Stimulated activated CD4-positive, alpha-beta T cell treated with anti-CD3 and anti-CD28 coated beads, Interleukin-1b, Interleukin-23, amount 100 ng/mL, for 48 hours (primary cell): ENCODE measurements around the gene SP2.

ENCODE experiments used
- DNase-seq: peaks from one replicate; pipeline ENCODE4 v3.0.0-alpha.2; 2020

Gene SP2

DNA sequence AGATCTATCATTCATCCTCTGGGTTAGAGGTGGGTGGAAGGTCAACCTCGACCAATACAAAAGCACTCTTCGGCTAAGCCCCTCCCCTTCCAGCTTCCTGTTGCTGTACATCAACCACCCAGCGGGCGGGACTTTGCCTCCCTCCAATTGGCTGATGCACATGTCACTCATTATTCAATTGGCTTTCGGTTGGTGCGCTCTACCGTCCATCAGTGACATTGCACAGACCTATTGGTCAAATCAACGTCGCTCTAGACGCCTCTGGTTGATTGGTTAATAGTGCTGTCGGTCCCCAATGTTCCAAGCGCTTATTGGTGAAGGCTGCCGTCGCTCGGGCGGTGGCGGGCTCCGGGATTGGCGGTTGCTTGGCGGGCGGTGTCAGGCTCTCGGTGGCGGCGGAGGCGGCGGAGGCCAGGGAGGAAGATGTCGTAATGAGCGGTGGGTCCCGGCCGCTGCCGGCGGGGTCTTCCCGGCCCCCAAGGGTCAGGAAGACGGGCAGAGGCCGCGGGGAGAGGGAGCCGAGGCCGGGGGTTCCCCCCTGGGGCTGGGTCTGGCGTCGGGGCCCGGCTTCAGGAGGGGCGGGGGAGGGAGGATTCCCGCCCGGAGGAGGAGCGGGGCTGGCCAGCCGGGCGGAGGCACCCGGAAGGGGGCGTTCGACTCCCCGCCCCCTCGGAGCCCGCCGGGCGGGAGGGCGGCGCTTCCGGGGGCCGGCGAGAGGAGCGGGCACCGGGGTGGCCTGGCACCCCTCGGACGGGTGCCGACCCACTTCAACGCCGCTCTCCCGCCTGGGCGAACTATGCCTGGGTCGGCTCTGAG is at the start of gene SP2:
Gene SP2 (plus strand): TSS at position 381 of the 816 bp plus-strand sequence. CDS start 51 bp downstream, at position 432.
- peak; percentile 100 for DNase-seq

DNA sequence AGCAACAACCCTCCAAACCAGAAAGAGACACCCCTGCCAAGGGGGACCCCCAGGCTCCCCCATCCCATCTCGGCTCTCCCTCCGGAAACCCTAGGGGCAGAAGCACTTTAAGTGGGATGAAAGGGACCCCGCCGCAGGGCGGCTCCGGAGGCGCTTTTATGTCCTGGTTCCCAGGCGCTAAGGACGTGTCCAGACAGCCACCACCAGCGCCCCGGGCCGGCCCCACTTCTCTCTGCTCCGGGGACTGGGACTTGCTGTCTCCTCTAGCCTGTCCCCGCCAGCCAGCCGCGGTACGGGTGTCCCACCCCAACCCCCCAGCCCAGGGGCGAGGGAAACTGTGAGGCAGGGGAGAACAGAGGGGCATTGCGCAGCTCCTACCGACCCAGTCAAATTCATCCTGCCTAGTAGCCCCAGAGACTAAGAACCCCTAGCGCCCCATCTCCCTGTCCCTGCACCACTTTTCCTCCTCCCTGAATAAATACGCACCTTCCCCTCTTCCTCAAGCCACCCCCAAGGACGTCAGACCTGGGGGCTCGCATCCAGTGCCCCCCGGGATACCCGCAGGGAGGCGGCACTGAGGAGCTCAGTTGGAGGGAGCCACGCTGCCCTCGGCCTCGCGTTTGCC is 49.2 kb upstream of the SP2 start:
- no peak for DNase-seq

DNA sequence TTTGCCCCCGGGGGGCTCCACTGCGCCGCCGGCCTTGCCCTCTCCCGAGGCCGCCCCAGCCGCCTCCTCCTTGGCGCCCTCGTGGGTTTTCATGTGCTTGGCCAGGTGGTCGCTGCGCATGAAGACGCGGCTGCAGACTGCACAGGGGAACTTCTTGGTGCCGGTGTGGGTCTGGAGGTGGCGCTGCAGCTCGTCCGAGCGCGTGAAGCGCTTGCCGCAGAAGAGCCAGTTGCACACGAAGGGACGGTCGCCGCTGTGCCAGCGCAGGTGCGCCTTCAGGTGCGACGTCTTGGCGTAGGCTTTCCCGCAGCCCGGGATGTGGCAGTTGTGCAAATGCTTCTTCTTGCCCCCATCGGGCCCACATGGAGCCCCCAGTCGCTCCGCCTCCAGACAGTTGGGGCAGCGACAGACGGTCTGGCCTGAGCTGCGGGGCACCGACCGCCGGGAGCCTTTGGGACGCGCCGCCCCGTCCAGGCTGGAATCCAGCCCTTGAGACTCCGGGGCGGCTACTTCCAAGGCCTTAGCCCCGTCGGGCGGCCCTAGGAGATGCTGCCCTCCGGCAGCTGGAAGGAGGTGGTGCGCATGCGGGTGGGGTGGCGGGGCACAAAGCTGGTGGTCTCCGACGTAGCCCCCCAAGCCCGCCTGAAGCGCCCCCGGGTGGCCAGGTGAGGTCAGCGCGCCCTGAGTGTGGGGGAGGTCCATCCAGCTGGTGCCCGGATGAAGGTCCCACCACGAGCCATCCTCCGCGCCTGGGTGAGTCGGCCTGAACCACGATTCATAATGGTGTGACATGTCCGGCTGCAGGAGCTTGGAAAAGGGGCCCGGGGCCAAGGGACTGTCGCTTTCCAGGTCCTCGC is 48.5 kb upstream of the SP2 start:
- peak; percentile 22 for DNase-seq

DNA sequence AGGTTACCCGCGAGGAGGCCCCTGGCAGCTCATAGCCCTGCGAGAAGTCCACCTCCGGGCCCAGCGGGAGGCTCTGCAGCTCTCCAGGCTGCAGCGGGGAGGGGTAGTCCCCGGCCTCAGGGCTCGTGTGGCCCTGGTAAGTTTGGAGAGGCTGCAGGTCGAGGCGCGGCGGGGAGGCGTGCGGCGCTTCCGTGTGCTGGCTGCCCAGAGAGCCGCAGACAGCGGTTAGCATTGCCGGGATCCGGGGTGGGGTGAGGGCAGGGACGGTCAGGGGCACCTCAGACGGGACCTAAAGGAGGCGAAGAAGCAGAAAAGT is 47.9 kb upstream of the SP2 start:
- DNase-seq: no peak

DNA sequence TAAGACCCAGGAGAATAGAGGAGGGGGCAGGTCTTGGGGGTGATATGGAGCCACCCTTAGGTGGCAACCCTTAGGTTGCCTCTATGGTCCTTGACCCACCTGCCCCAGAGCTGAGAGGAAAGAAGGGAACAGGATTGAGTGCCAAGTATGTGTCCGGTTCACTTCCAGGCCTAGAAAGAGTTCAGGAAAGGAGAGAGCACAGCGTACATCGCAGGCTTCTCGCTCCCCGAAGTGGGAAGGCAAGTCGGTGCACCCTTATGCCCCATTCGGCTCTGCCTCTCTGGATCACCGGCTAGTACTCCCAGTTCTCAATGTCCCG is 45.7 kb upstream of the SP2 start:
- no peak for DNase-seq

DNA sequence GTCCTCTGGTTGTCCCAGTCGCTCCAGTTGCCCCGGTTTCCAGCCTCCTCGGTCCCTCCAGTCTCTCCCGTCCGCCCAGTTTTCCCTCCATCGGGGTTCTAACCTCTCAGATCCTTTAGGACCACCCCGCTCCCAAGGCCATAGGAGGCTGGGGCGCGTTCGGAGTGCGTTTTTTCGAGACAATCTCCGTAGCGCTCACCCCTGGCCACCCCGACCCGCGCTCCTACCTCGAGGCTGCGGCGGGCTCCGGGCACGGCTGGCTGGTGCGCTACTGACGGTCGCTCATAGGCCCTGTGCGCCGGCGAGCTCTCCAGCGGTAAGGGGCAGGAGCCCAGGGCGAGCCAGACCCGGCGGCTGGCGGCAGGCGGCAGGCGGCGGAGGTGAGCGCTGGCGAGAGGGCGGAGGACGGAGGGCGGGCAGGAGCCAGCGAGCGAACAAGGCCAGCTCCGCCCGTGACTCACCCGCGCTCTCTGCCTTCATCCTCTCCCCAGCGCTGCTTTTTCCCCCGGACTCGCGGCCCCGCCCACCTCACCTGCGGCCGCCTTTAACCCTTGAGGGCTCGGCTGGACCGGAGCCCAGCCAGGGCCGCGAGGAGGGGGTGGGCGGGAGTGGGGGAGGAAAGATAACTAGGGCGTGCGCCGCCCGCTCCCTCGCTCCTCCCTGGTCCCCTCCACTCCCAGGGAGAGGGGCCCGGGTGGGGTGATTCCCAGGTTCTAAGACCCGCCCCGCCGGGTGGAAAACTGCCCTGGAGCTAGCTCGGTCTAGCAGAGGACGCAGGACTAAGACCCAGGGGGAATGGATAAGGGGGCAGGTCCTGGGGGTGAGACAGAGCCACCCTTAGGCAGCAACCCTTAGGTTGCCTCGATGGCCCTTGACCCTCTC is 45.1 kb upstream of the SP2 start, which contains the start of gene SP6:
Gene SP6 (minus strand): TSS at position 472 of the 882 bp plus-strand sequence. CDS start 2,734 bp downstream, outside the sequence.
- DNase-seq: peak; percentile 60

DNA sequence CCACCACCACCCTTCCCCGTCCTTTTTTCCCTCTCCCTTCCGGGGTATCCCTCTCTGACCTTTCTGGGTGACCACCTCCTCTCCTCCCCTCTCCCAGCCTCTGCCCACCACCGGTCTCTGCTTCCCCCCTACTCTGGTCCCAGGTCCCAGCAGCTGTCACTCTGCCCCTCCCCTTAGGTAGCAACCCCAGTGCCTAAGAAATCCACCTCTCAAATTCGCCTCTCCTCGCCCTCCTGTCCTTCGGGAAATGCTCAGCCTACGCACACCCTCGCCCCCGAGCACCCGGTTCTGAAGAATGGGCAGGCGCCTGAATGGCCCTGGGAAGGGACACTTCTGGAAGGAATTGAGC is 44.3 kb upstream of the SP2 start:
- no peak for DNase-seq

DNA sequence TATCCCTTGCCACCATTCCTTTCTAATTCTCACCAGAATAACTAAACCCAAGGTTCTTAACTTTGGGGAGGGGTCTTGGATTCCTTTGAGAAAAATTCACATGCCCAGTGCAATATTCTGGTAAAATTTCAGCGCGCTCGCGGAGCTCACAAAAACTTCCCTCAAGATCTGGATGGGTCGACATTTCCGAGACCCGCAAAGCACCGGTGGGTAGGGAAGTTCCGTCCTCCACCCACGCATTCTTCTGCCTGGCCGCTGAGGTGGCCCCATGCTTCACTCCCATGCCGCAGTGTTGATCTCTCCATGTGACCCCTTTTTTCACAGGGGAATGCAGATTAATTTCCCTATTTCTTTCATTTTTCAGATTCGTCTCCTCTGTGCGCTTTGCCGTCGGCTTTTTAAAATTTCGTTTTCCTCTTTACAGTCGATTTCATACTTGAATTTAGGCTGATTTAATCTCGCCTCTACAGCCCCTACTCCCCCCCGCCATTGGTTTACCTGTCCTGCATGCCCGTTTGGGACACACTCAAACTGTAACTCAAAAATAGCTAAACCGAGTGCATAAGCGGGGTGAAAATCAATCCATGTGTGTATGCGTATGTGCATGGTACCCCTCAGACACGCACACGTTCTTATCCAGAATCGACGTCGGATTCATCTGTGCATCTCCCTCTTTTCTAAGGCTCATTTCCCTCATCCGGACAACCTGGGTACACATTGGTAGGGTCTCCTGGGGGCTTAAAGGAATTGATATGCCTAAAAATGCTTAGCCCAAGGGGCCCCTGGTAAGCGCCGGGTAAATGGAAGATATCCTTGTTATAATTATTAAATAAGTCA is 43.7 kb upstream of the SP2 start:
- no peak for DNase-seq

DNA sequence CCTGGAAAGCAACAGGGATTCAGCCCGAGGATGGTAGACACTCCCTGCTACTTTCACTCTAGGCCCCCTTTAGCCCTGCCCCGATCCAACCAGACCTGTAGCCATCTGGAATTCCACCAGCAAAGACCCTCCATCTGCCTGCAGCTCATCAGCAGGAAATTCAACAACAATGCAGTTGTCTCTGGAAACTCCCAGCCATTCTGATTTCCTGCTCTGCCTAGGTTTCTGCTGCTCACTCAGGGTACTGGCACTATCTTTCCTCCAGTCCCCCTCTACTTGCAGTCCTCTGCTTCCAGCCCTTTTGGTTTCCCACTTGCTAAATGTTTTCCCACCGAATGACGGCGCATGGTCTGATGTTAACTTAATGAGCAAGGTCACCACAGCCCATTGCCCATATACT is 42.4 kb upstream of the SP2 start:
- DNase-seq: no peak

DNA sequence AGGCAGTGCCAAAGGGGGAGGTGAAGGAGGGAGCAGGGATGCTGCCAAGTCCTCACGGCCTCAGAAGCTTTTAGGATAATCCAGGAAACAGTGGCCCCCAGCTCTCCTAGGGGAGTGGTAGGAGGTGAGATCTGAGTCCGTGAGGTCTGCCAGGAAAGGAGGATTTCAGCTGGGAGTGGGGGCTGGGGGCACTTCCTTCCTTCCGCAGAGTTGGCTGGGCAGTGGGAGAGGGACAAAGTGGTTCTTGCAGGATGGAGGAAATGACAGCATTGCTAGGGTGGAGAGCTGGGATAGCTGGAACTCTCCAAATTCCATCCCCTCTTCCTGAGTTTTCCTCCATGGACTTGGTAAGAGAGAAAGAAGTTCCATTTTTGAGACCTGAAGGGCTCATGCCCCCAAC is 40.3 kb upstream of the SP2 start:
- DNase-seq: no peak

DNA sequence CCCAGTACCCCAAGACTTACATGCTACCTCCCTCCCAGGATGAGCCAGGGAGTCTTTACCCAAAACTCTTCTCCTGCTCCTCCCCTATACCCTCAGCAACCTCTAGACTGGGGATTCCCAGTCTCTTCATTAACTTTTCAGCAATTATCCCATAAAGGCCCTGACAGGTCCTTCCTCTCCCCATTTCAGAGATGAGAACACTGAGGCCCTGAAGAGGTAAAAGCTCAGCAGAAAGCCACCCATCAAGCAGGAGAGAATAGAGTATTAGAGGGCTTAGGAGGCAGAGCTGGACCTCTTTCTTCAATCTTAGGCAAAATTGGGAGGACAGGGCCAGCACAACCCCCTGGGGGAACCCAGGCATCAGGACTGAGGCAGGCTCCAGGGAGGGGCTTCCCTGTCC is 39.2 kb upstream of the SP2 start:
- no peak for DNase-seq

DNA sequence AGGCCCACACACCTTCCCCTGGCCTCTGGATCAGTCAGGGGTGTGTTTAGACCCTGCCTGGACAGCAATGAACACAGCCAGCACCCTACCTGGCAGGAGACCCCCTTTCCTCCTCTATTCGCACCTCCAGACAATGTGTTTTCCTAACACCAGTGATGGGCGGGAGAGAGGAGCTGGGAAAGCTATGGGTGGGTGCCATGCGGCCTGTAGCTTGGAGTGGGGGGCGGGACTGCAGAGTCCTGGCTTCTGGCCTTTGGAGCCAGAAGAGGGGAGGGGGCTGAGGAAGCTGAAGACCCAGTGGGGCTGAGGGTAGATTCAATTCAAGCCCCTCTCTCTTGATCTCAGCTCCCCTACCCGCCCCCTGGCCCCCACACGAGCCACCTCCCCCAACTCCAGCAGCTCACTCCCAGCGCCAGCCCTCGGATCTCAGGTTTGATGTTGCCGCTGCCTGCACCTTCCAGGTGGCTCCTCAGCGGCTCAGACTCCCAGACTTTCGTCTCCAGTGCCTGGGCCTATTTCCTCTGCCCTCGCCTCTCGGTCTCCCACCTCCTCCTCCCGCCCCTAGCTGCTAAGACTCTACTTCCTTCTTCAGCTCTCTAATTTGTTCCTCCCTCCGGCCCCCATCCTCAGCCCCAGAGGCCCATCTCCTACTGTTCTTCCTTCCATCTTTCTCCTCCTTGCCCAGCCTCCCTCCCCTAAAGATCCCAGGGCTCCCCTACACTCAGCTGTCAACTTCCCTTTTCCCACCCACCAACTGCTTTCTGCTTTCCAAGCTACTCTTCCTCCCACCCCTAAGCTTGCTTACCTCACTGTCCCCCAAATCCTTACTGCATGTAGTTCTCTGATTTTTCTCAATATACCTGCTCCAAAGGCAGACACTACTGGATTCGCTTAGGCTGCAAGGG is 38.2 kb upstream of the SP2 start:
- no peak for DNase-seq

DNA sequence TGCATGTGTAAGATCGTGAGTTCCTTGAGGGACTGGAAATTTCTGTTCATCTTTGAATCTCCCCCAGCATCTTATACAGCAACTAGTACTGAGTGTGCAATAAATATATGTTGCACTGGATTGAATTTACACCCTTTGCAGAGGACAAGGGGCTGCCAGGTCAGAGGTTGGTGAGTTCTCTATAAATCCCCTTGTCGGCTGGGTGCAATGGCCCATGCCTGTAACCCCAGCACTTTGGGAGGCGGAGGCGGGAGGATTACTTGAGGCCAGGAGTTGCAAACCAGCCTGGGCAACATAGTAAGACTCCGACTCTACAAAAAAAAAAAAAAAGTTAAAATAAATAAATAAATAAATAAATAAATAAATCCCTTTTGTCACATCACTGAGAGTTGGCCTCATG is 35.6 kb upstream of the SP2 start:
- DNase-seq: no peak

DNA sequence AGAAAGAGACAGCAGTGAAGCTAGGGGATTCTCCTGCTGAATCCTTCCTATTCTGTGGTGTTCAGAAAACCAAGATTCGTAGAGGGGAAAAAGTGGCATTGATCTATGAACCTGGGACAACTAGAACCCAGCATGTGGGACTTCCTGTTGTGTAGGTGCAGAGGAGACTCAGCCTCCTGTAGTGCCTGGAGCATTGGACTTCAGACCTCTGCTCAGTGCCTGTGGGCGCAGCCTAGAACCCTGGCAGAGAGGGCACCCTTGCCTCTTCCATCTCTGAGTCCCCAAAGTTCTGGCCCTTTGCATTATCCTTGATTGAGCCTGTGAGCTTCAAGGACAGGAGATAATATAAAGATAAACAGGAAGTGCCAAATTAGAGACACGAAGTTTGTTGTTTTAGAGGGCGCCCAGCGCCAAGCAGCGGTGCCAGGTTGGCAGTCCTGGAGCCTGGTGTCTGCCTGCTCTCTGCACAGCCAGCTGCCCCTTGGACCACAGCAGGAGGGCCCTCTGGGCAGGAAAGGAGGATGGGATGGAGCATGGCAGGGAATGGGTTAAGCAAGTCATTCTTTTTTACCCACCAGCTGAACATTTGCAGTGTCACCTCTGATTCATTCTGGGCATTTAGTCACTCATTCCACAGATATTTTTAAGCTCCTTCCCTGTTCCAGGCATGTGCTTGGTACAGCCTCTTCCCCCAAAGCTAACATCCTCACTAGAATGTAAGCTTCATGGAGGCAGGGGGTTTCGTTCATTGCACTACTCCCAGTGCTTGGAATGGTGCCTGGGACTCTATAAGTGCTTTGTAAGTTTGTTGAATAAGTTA is 33.2 kb upstream of the SP2 start:
- DNase-seq: no peak

DNA sequence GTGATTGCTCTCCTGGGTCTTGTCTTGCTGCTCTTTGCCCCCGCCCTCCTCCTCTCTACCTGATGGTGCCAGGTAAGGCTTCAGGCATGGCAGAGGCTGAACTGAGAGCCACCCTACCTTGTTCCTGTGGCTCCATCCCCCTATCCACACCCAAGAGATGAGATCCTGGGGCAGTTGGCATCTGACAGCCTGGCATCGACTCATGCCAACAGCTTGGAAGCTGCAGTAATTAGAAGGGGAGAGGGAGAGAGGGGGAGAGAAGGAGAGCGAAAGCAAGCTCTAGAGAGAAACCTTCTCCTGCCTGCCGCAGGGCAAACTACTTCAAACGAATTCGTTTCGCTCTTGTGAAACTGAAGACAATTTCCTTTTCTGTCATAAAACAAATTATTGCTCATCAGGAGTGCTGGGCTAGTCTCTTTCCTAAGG is 31.2 kb upstream of the SP2 start:
- DNase-seq: peak; percentile 24

DNA sequence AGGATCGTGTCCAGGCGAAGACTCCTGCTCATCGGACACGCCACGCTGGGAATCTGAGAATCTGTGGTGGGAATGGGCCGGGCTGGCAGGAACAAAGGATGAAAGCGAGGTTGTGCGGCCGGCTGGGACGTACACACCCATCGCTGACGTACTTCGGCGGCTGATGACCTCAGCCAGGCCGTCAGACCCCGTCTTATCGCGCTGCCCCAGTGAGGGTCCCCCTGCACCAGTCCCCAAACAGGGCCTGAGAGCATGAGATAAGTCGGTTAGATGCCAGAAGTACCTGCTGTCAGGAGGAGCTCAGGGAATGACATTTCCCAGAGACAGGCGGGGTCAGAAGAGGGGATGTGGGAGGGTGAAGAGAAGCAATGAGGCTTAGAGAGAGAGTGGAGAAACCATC is 29.1 kb upstream of the SP2 start:
- no peak for DNase-seq

DNA sequence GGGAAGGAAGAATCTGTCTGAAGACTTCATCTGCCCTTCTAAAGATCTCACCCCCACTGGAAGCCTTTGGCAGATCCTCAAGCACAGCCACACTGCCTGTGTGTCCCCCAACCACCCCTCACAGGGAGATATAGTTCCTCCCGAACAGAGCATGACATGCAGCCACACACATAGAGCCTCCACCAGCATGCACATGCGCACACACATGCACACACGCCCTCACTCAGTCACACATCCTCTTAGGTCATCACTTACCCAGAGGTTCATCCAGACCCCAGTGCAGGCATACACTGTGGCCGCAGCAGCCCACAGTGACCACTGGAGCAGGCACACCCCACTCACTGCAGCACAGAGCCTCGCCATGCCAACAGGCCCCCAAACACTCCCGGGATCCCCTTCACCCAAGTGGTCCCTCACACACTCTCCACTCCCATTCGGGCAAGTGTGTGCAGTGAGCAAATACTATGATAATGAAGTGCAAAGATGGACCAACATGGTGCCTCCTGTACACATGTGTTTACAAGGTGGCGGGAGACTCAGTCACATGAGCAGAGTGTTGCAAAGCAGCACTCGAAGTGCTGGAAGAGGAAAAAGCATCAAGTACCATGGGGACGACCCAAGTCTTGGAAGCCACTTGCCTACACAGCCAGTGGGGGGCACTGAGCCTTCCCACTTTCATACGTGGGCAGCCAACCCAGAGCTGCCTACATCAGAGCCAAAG is 28.1 kb upstream of the SP2 start:
- DNase-seq: no peak

DNA sequence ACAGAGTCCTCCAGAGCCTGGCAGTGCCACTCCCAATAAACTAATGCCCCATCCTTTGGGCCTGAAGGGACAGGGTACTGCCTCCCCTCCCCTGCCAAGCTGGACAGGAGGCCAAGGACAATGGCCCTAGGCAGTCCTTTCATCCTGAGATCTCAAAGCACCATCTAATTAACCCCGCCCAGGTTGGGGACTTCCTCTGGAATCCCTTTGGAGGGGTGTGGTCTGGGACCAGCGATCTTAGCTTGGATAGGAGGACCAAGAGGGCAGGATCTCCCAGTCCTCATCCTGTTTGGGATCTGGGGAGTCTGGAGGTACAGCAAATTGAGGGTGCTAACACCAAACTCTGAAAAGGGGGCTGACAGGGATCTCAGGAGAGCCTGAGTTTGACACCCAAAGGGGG is 26.9 kb upstream of the SP2 start:
- DNase-seq: no peak

DNA sequence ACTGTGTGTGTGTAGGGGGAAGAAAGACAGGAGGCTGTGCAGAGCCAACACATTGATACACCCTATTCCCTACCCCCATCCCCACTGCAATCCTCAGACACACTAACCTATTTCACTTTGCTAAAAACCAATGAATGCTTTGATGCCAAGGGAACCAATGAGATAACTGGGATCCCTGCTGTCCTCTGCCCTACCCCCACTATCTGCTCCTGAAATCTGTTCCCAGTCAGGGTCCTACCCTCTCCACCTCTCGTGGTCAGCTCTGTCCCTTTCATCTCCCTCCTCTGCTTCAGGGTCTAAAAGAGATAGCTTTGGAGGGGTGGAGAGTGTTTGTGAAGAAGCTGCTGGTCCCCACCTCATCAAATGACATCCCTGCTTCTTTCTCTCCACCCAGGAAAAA is 26.0 kb upstream of the SP2 start:
- DNase-seq: no peak
